ENCODE measurements around the gene GNAT3.

GNAT3 gene

GRCh38 chr7:80460857-80461256 lies 51.0 kb downstream of the GNAT3 start:
- DNase-seq, result no peak

DNA sequence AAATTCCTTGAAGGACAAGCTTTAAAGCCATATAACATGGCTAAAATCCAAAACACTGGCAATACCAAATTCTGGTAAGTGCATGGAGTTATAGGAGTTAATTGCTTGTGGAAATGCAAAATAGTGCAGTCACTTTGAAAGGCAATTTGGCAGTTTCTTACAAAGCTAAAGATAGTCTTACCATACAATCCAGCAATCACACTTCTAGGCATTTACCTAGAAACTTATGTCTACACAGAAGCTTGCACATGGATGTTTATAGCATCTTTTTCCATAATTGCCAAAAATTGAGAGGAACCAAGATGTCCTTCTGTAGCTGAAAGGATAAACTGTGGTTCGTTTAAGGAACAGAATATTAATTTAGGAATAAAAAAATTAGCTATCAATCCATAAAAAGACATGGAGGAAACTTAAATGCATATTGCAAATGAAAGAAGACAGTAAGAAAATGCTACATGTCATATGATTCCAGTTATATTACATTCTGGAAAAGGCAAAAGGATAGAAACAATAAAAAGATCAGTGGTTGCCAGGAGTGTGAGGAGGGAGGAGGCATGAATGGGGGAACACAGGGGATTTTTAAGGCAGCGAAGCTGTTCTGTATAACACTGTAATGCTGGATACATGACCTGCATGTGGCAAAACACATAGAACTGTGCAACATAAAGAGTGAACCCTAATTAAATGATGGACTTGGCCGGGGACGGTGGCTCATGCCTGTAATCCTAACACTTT lies 51.9 kb downstream of the GNAT3 start:
- no peak for DNase-seq

- DNase-seq, result no peak
Measured at GRCh38 chr7:80458822-80459725, 52.8 kb downstream of the GNAT3 start.

DNA sequence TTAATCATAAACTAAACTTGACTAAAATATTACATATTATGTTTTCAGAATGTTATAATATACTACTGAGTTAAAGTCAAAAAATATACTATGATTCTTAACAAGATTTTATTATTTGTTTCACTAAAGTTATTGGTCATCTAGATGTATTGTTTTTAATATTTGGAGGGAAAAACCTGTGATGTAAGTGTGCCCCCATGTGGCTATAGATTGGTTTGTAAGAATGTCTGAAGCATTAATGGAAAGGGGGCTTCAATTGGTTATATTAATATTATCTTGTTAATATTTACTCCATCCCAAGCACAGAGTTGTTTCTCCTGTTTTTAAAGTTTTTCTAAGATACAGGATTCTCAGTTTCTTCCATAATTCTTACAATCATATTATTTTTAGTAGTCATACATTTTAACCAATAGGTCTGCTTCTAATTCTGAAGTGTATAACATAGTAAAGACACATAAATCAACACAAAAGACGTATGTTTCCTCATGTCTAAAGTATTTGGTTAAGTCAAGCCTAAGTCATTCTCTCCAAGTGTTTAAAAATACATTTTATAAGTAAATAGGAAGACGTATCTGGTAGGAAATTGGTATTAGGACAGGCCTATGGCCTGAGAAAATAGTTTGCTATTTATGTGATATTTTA lies 58.0 kb downstream of the GNAT3 start:
- no peak for DNase-seq

DNA sequence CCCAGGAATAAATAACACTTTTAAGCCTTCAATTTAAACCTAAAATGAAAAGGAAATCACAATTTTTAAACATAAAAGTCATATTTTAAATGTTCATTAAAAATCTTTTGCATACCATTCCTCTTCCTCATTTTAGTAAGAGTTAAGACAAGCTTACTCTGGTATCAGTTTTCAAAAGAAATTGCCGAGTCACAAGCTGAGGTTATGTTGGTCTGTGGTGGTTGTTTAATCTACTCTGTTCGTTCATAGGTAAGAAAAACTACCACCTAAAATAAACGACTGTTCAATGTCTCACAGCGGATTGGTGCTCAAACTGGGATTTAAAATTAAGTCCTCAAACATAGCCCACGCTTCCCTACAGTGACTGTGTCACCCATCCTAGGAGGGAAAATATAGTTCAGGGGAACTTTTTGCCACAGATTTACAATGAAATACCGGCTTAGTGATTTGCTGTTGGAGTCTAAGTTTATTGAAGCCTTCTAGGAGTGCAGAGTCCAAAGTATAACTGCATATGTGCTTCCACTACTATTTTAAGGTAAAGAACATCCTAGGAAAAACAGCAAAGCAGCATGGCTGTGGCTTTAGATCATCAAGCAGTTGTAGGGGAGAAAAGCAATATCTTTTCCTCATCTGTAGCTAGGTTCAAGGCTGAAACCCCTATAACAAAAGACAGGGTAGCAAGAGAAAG lies 61.1 kb downstream of the GNAT3 start:
- no peak for DNase-seq

- no peak for DNase-seq
Measured at GRCh38 chr7:80449836-80450235, 62.0 kb downstream of the GNAT3 start.

- no peak for DNase-seq
Measured at GRCh38 chr7:80445351-80445750, 66.5 kb downstream of the GNAT3 start.

- DNase-seq, result no peak
Measured at GRCh38 chr7:80444811-80445210, 67.1 kb downstream of the GNAT3 start.

DNA sequence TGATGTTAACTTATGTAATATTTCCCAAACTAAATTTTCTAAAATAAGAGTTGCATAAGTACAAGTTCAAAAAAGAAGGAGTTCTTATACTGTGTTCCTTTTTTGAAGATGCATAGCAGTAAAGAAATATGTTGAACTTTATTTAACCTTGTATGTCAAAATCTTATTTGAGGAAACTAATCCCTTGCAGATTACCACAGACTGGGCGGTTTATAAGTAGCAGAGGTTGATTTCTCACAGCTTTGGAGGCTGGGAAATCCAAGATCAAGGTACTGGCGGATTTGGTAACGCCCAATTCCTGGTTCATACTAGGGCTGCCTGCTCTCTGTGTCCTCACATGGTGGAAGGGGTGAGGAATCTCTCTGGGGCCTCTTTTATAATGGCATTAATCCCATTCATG lies 68.5 kb downstream of the GNAT3 start:
- DNase-seq, result no peak

- no peak for DNase-seq
Measured at GRCh38 chr7:80440883-80441282, 71.0 kb downstream of the GNAT3 start.

GRCh38 chr7:80439894-80440821 lies 71.7 kb downstream of the GNAT3 start:
- no peak for DNase-seq

DNA sequence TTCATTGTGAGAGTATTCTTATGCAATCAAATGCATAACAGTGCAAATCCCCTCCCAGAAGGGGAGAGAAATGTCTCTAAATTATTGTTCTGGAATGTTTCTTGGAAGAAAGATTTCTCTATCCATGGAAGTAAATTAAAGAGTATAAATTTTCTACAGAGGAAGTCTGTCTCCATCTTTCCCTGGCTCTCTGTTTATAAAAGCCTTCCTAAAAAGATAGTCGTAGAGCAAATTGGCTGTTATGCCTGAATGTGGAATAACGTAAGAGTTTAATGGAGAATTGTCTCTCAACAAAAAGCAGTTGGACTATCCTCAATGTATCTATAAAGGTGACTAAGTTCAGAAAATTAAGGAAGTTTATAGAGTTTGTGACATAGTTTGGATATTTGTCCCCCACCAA lies 76.3 kb downstream of the GNAT3 start:
- no peak for DNase-seq

DNA sequence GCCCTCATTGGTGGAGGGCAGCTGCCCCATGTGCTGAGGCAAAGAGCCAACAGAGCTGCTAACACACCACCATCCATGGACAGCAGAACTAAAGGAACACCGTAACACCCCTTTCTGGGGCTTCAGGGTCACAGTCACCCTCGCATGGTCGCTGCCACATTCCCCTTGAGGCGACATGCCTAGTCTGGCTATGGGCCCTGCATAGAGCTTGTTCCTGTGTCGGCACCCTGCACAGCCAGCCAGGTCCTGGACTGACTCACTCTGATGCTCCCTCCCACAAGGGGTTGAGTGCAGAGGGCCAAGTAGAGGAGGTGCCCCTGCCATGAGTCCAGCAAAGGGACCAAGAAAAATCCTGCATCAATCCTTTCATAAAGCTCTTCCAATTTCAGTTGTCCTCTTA lies 77.8 kb downstream of the GNAT3 start:
- DNase-seq, result no peak

- no peak for DNase-seq
Measured at GRCh38 chr7:80432166-80432565, 79.7 kb downstream of the GNAT3 start.

- DNase-seq, result no peak
Measured at GRCh38 chr7:80429181-80429580, 82.7 kb downstream of the GNAT3 start.

DNA sequence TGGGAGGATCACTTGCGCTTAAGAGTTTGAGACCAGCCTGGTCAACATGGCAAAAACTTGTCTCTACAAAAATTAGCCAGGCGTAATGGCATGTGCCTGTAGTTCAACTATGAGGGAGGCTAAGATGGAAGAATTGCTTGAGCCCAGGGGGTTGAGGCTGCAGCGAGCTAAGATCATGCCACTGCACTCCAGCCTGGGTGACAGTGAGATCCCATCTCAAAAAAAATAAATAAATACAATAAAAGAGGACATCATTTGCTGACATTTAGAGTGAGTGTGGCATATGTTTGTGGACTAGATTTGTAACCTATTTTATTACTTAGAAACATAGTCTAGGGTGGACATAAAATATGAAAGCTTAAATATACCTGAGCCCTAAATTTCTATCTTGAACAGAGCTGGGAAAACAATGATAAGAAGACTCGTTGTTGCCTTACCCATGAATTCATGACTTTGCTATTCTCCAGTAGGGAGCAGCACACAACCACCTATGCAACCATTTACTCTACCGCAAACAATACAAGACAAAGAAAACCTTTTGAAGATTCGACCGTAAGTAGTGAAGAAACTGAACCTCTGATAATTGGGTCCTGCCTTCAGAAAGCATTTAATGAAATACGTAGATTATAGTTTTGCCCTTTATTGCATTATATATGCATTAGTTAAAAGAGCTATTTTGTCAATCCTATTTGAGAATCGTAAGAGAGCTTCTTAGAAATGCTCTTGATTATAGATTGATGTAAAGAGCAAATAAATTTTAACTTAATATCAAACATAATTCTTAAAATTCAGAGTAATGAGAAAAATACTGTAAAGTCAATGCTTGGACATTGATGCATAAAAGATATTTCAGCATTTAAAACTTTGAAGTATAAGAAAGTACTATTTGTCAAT lies 83.5 kb downstream of the GNAT3 start:
- no peak for DNase-seq

GRCh38 chr7:80427218-80427617 lies 84.6 kb downstream of the GNAT3 start:
- DNase-seq, result no peak

DNA sequence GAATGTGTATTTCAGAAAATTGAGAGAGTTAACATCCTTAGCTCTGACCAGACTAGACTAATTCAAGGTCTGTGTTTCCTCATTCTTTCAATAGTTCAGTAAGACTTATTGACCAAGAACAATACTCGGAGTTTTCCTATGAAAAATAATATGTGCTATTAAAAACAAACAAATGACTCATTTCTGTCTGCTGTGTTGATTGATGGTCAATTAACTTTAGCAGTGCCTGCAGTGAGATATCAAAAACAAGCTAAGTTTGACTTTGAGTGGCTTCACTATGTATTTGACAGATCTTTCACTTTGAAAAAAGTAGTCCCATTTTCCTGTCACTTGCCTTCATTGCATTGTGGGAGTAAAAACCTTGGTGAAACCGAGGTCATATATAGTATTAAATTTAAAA lies 91.0 kb downstream of the GNAT3 start:
- no peak for DNase-seq

DNA sequence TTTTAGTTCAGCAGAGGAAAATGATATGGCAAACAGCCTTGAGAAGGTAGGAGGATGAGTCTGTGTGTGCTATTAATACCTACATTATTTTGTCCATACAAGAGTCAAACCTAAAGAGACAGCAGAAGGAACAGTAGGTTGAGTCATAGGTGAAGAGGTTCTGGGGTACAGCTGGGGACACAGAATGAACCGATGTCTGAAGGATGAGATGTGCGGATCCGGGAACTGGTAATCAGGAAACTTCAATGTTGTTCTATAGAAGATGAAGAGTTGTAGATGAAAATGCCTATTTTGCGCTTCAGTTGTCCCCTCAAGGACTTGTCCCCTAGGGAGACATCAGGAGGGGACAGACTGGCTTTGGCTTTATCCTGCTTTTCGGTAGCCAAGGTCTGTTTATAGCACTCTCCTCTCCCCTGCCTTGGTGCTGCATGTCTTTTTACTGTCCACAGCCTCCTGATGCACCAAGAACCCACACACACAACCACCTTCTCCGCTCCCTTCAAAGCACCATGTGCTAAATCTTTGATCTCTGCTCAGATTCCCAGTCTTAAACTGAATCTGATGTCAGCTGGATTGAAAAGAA lies 94.6 kb downstream of the GNAT3 start:
- no peak for DNase-seq

- no peak for DNase-seq
Measured at GRCh38 chr7:80415522-80415921, 96.3 kb downstream of the GNAT3 start.

DNA sequence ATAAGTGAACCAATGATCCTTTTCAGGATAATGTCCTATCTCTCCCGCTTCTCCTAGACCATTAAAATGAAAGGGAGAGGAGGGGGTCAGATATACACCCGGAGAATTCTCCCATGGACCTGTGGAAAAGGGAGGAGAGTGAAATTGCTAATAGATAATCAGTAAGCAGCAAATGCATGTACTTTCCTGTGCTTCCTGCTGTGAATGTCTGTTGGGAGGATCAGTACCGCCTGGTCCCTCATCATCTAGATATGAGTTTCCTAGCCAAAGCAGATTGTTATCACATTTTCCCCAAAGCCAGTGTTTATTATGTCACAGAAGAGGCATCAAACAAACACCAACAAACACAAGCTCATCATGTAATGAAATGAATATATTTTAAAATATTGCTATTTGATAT lies 96.8 kb downstream of the GNAT3 start:
- no peak for DNase-seq
